HG02938 (cell line): ENCODE results near the gene UTP4.

ENCODE experiments used
- ATAC-seq: cut with Tn5 transposase; IDR thresholded peaks from one replicate; pipeline ENCODE4 v1.9.1; 2021; ENCODE audit warnings: mild to moderate bottlenecking, moderate library complexity; ENCODE audit not compliant: unreplicated experiment

UTP4 gene

GRCh38 chr16:69201291-69201690, 68.8 kb downstream of the UTP4 start:
- ATAC-seq: no peak

- ATAC-seq: no peak
Measured at GRCh38 chr16:69201787-69202186, 69.3 kb downstream of the UTP4 start.

- ATAC-seq: no peak
Measured at GRCh38 chr16:69204172-69204571, 71.7 kb downstream of the UTP4 start.

- no peak for ATAC-seq
Measured at GRCh38 chr16:69209735-69210134, 77.3 kb downstream of the UTP4 start.

GRCh38 chr16:69217433-69217832, 85.0 kb downstream of the UTP4 start:
- no peak for ATAC-seq
